Measurements from ENCODE around the gene MKLN1.

GRCh38 chr7:131388126-131388525 is 60.5 kb downstream of the MKLN1 start:
- TF ChIP-seq POLR2AphosphoS5 (IDR thresholded peaks at IDR 0.05; ENCODE audit: low read depth, low read length) (no peak), POLR2A (IDR thresholded peaks at IDR 0.05; ENCODE audit: low read depth, low read length) (no peak), TAF1 (IDR thresholded peaks at IDR 0.05; ENCODE audit: borderline replicate concordance, low read depth, low read length) (no peak)

All from GM12892 (cell line).